Stimulated activated CD4-positive, alpha-beta T cell treated with anti-CD3 and anti-CD28 coated beads, Interleukin-4, amount 100 ng/mL, for 4 hours (primary cell): ENCODE results near the gene ADAM22.
A peak's percentile ranks its signal among the peaks of the same experiment; 100 is the strongest.

ENCODE experiments used
- DNase-seq, 2 experiments: peaks; one replicate each; pipeline ENCODE4 v3.0.0-alpha.2; 2020

Gene ADAM22

GRCh38 chr7:88176190-88176589 is 242.1 kb downstream of the ADAM22 start:
- DNase-seq, result no peak

GRCh38 chr7:88183051-88183450 is 249.0 kb downstream of the ADAM22 start:
- DNase-seq, result no peak

- no peak for DNase-seq
Measured at GRCh38 chr7:88184848-88185304, 250.8 kb downstream of the ADAM22 start.

- no peak for DNase-seq
Measured at GRCh38 chr7:88185650-88186049, 251.6 kb downstream of the ADAM22 start.

GRCh38 chr7:88191911-88192310 is 257.9 kb downstream of the ADAM22 start:
- DNase-seq, result no peak

GRCh38 chr7:88200261-88200660 is 266.2 kb downstream of the ADAM22 start:
- no peak for DNase-seq

- no peak for DNase-seq
Measured at GRCh38 chr7:88200789-88201188, 266.7 kb downstream of the ADAM22 start.

GRCh38 chr7:88201305-88201704 is 267.3 kb downstream of the ADAM22 start:
- no peak for DNase-seq

GRCh38 chr7:88202278-88202677 is 268.2 kb downstream of the ADAM22 start:
- no peak for DNase-seq

GRCh38 chr7:88202799-88203198 is 268.7 kb downstream of the ADAM22 start:
- no peak for DNase-seq

GRCh38 chr7:88203401-88203800 is 269.4 kb downstream of the ADAM22 start:
- no peak for DNase-seq

- DNase-seq, result no peak
Measured at GRCh38 chr7:88204525-88205110, 270.6 kb downstream of the ADAM22 start.

GRCh38 chr7:88205179-88205578 is 271.1 kb downstream of the ADAM22 start:
- DNase-seq, result no peak

- DNase-seq, result no peak
Measured at GRCh38 chr7:88206254-88206653, 272.2 kb downstream of the ADAM22 start.

- no peak for DNase-seq
Measured at GRCh38 chr7:88208521-88208920, 274.5 kb downstream of the ADAM22 start.

- DNase-seq, result no peak
Measured at GRCh38 chr7:88212918-88213317, 278.9 kb downstream of the ADAM22 start.

GRCh38 chr7:88214456-88214855 is 280.4 kb downstream of the ADAM22 start:
- no peak for DNase-seq

GRCh38 chr7:88215295-88215694 is 281.2 kb downstream of the ADAM22 start:
- DNase-seq, result no peak

- no peak for DNase-seq
Measured at GRCh38 chr7:88216276-88216675, 282.2 kb downstream of the ADAM22 start.

- no peak for DNase-seq
Measured at GRCh38 chr7:88217675-88218428, 283.8 kb downstream of the ADAM22 start.

- DNase-seq, result no peak
Measured at GRCh38 chr7:88218429-88218745, 284.3 kb downstream of the ADAM22 start.

- DNase-seq, result peak; percentile 11 to 19
Measured at GRCh38 chr7:88218836-88219605, 285.0 kb downstream of the ADAM22 start.

- peak; percentile 87 to 91 for DNase-seq
Measured at GRCh38 chr7:88219781-88220747, 286.0 kb downstream of the ADAM22 start, which contains the start of gene SRI. SRI (minus strand) TSS chr7:88220038; CDS start chr7:88220026, 12 bp downstream.
